Liver (tissue), 9 donors: ENCODE measurements around the gene FCF1. TPM values are rescaled to one million over a fixed set of nuclear protein-coding genes. Genes with fewer than 3 reads are reported as not detected.

Source experiments
- DNase-seq: peaks from one replicate; pipeline ENCODE4 v3.0.0-alpha.2; 2017; ENCODE audit warnings: low spot score
- H3K27ac ChIP-seq, 2 donors: one replicate each; pipeline ENCODE4 v1.7.0; 2013; ENCODE audit warnings: inconsistent platforms in 2 of 2, low read length in 2 of 2, control low read depth in 1 of 2, low read depth in 1 of 2, mild to moderate bottlenecking in 1 of 2
- H3K27me3 ChIP-seq, 4 donors: one replicate each; pipeline versions ENCODE4 v1.6.1 to v1.7.0; 2013; ENCODE audit warnings: low read length in 3 of 4, inconsistent platforms in 1 of 4, mild to moderate bottlenecking in 1 of 4, moderate library complexity in 1 of 4; ENCODE audit not compliant: control insufficient read depth in 4 of 4, insufficient read depth in 4 of 4
- H3K36me3 ChIP-seq, 4 donors: one replicate each; pipeline versions ENCODE4 v1.6.1 to v1.7.0; 2013; ENCODE audit warnings: low read length in 3 of 4, mild to moderate bottlenecking in 3 of 4, low read depth in 1 of 4, moderate library complexity in 1 of 4; ENCODE audit not compliant: control insufficient read depth in 4 of 4, insufficient read depth in 3 of 4
- H3K4me1 ChIP-seq, 4 donors: one replicate each; pipeline versions ENCODE4 v1.6.1 to v1.7.0; 2013; ENCODE audit warnings: low read length in 3 of 4, mild to moderate bottlenecking in 3 of 4, moderate library complexity in 1 of 4; ENCODE audit not compliant: control insufficient read depth in 4 of 4, insufficient read depth in 4 of 4
- H3K4me3 ChIP-seq, 3 donors: one replicate each; pipeline versions ENCODE4 v1.6.1 to v1.7.0; 2013; ENCODE audit warnings: low read length in 3 of 3, control low read depth in 1 of 3, low read depth in 1 of 3, mild to moderate bottlenecking in 1 of 3
- H3K9ac ChIP-seq, 2 donors: one replicate each; pipeline ENCODE4 v1.7.0; 2013; ENCODE audit warnings: low read length in 2 of 2, mild to moderate bottlenecking in 2 of 2, moderate library complexity in 2 of 2, control low read depth in 1 of 2, low read depth in 1 of 2
- H3K9me3 ChIP-seq, 4 donors: one replicate each; pipeline versions ENCODE4 v1.6.1 to v1.7.0; 2013; ENCODE audit warnings: low read length in 3 of 4; ENCODE audit not compliant: control insufficient read depth in 4 of 4
- EGR1 ChIP-seq, 2 donors: IDR thresholded peaks; 2 replicates each; pipeline ENCODE4 v1.6.1; 2016 to 2018; ENCODE audit warnings: antibody characterized with exemption in 2 of 2, low read depth in 2 of 2
- FOXA1 ChIP-seq: IDR thresholded peaks from 2 replicates; pipeline ENCODE4 v1.6.1; 2016; ENCODE audit warnings: antibody characterized with exemption
- HNF4G ChIP-seq: IDR thresholded peaks from 2 replicates; pipeline ENCODE4 v1.6.1; 2016; ENCODE audit warnings: antibody characterized with exemption
- JUND ChIP-seq, 2 donors: IDR thresholded peaks; 2 replicates each; pipeline ENCODE4 v1.6.1; 2016; ENCODE audit warnings: antibody characterized with exemption in 2 of 2
- NR2F2 ChIP-seq: IDR thresholded peaks from 2 replicates; pipeline ENCODE4 v1.6.1; 2016; ENCODE audit warnings: antibody characterized with exemption
- RAD21 ChIP-seq, 2 donors: IDR thresholded peaks; 2 replicates each; pipeline ENCODE4 v1.6.1; 2016; ENCODE audit warnings: antibody characterized with exemption in 2 of 2, mild to moderate bottlenecking in 2 of 2
- SP1 ChIP-seq: IDR thresholded peaks from 2 replicates; pipeline ENCODE4 v1.6.1; 2018; ENCODE audit warnings: antibody characterized with exemption, mild to moderate bottlenecking
- TAF1 ChIP-seq: conservative IDR thresholded peaks from 2 replicates; pipeline ENCODE4 v1.6.1; 2016; ENCODE audit warnings: antibody characterized with exemption, mild to moderate bottlenecking
- YY1 ChIP-seq: IDR thresholded peaks from 2 replicates; pipeline ENCODE4 v1.6.1; 2016; ENCODE audit warnings: antibody characterized with exemption, mild to moderate bottlenecking
- WGBS: extraction: QIAGEN DNeasy Blood & Tissue Kit; methylation state at CpG from one replicate; pipeline ENCODE4 v1.1.7; 2013; 5-methylcytosine and 5-hydroxymethylcytosine counted together
- polyA plus RNA-seq, 2 donors: library from polyadenylated mRNA; stranded (reverse) in 1 of 2; unstranded in 1 of 2; fragments of 200-250 nt in 1 of 2; fragments of >200 nt in 1 of 2; fragmentation: Nextera tagmentation in 1 of 2; extraction: Ambion mirVana in 1 of 2; gene quantifications; one replicate each; pipeline versions ENCODE4 v1.2.1 to v1.2.3, GENCODE V29; 2013 to 2015
- total RNA-seq, 2 donors: library from RNA; depleted of rRNA; stranded (reverse); fragments of >200 nt; gene quantifications; one replicate each; pipeline ENCODE4 v1.2.3, GENCODE V29; 2014
- TF ChIP-seq, protein P1 (sequence below): IDR thresholded peaks from 2 replicates; pipeline ENCODE4 v1.6.1; 2016; ENCODE audit warnings: antibody characterized with exemption
- TF ChIP-seq, protein P2 (sequence below): IDR thresholded peaks from 2 replicates; pipeline ENCODE4 v1.6.1; 2016; ENCODE audit warnings: antibody characterized with exemption, mild to moderate bottlenecking
- TF ChIP-seq, protein P3 (sequence below): IDR thresholded peaks from 2 replicates; pipeline ENCODE4 v1.6.1; 2016; ENCODE audit warnings: antibody characterized with exemption
- donor health status: healthy.
- donor health status: healthy.
- donor health status: healthy.
- donor health status: healthy.
- donor health status: healthy.

Gene FCF1
- total and polyA plus RNA-seq, 4 donors, result 3.7 to 15.3 (median 13.6) TPM

DNA sequence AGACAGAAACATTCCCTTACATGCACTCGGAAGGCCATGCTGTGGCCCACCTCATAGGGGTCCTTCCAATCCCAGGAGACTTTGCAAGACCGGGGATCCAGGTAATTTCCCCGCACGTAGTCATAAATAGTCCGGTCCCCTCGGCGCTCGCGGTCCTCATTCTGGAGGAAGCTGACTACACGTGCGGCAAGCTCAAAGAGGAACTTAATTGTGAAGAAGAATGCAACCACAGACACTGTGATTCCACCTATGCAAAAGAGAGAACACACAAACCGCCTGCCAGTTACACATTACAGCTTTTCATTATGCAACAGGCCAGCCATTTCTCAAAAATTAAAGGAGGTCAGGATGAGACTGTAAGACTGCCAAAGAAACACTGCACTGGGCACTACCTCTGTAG is 28.5 kb upstream of the FCF1 start:
- no peak overlapping the region for H3K9ac ChIP-seq
- H3K27ac ChIP-seq, result no peak overlapping the region
- TF ChIP-seq NR2F2, result no peak
- no peaks in the 10 kb centered on the region for H3K27me3 ChIP-seq
- peaks cover 2 to 47% (median 12%) of the 10 kb centered on the region in 4 donors for H3K36me3 ChIP-seq
- DNase-seq, result no peak
- H3K4me1 ChIP-seq, result no peaks in the 10 kb centered on the region
- no peaks in the 10 kb centered on the region for H3K9me3 ChIP-seq
- H3K4me3 ChIP-seq, result no peak overlapping the region
- 90% methylated on average over 12 of the region's 12 CpGs for WGBS

DNA sequence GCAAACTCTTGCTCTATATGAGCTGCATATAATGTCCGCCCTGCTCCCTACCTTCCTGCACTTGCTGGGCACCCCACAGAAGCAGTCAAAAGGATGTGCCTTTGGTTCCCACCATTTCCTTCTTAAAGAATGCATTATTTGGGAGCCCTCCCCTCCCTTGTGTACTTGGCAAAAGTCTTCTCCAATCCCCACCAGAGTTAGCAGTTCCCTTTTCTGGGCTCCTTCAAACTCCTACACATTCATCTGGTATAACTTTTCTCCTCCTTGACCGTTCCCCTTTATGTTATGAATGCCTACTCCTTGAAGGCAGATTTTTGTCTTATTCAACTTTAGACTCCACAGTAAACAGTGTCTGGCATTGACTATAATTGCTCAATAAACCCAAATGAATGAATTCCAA is 27.9 kb upstream of the FCF1 start:
- Histone ChIP-seq H3K27ac (no peak overlapping the region), H3K9me3 (no peaks in the 10 kb centered on the region), H3K36me3 (peaks cover 2 to 49% (median 14%) of the 10 kb centered on the region in 4 donors), H3K4me3 (no peak overlapping the region), H3K4me1 (no peaks in the 10 kb centered on the region), H3K27me3 (no peaks in the 10 kb centered on the region), H3K9ac (no peak overlapping the region)
- TF ChIP-seq TAF1, result no peak
- TF ChIP-seq RAD21 (IDR thresholded peaks at IDR 0.05), result no peak
- no peak for TF ChIP-seq NR2F2
- TF ChIP-seq, protein P1, sequence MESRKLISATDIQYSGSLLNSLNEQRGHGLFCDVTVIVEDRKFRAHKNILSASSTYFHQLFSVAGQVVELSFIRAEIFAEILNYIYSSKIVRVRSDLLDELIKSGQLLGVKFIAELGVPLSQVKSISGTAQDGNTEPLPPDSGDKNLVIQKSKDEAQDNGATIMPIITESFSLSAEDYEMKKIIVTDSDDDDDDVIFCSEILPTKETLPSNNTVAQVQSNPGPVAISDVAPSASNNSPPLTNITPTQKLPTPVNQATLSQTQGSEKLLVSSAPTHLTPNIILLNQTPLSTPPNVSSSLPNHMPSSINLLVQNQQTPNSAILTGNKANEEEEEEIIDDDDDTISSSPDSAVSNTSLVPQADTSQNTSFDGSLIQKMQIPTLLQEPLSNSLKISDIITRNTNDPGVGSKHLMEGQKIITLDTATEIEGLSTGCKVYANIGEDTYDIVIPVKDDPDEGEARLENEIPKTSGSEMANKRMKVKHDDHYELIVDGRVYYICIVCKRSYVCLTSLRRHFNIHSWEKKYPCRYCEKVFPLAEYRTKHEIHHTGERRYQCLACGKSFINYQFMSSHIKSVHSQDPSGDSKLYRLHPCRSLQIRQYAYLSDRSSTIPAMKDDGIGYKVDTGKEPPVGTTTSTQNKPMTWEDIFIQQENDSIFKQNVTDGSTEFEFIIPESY, result no peak
- 94% methylated on average over 2 of the region's 2 CpGs for WGBS
- DNase-seq, result no peak

DNA sequence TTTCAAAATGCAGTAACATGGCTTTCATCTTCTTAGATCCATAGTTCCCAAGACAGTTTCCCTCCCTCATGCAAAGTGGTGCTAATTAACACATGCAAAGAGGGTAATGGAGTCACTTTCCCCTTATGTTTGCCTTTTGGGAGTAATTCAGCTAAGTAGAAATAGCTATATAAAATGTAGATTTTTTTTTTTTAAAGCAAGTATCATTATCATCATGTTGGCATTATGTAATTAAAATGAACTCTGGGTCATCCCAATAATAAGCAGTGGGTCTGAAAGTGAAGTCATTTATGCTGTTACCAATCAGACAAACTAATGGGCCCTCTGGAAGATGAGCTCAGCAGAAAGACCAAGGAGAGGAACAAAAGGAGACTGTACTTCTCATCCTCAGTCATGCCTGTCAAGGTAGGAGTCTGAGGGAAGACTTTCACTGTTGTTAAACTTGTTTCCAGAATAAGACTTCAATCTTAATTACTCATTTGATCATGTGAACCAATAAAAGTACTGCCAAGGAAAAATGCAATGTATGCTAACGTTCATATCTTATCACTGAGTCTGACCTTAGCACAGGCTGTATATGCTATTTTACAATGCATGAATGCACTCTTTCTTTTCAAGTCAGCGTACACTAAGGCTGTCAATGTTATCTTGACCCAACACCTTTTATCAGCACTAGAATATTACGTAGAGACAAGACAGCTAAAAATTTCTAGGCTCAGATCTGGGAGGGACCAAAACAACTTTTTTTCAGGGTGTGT is 26.8 kb upstream of the FCF1 start:
- Histone ChIP-seq H3K4me3 (no peak overlapping the region), H3K36me3 (peaks cover 2 to 54% (median 21%) of the 10 kb centered on the region in 4 donors), H3K9ac (no peak overlapping the region), H3K4me1 (no peaks in the 10 kb centered on the region), H3K27me3 (no peaks in the 10 kb centered on the region), H3K9me3 (no peaks in the 10 kb centered on the region), H3K27ac (no peak overlapping the region)
- no peak for TF ChIP-seq SP1
- no peak for TF ChIP-seq FOXA1
- TF ChIP-seq, protein P1, result no peak
- TF ChIP-seq HNF4G, result no peak
- TF ChIP-seq, protein P2, sequence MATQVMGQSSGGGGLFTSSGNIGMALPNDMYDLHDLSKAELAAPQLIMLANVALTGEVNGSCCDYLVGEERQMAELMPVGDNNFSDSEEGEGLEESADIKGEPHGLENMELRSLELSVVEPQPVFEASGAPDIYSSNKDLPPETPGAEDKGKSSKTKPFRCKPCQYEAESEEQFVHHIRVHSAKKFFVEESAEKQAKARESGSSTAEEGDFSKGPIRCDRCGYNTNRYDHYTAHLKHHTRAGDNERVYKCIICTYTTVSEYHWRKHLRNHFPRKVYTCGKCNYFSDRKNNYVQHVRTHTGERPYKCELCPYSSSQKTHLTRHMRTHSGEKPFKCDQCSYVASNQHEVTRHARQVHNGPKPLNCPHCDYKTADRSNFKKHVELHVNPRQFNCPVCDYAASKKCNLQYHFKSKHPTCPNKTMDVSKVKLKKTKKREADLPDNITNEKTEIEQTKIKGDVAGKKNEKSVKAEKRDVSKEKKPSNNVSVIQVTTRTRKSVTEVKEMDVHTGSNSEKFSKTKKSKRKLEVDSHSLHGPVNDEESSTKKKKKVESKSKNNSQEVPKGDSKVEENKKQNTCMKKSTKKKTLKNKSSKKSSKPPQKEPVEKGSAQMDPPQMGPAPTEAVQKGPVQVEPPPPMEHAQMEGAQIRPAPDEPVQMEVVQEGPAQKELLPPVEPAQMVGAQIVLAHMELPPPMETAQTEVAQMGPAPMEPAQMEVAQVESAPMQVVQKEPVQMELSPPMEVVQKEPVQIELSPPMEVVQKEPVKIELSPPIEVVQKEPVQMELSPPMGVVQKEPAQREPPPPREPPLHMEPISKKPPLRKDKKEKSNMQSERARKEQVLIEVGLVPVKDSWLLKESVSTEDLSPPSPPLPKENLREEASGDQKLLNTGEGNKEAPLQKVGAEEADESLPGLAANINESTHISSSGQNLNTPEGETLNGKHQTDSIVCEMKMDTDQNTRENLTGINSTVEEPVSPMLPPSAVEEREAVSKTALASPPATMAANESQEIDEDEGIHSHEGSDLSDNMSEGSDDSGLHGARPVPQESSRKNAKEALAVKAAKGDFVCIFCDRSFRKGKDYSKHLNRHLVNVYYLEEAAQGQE, result no peak
- no peak for TF ChIP-seq EGR1 (IDR thresholded peaks at IDR 0.05; ENCODE audit: low read depth in 2 of 2)
- TF ChIP-seq, protein P3, sequence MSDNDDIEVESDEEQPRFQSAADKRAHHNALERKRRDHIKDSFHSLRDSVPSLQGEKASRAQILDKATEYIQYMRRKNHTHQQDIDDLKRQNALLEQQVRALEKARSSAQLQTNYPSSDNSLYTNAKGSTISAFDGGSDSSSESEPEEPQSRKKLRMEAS, result no peak
- no peak for TF ChIP-seq JUND (IDR thresholded peaks at IDR 0.05)
- TF ChIP-seq YY1, result no peak
- 86% methylated on average over 3 of the region's 3 CpGs for WGBS
- DNase-seq, result no peak
